HG03103 (cell line): ENCODE results near the gene LRRC2.

Experiments used
- ATAC-seq: cut with Tn5 transposase; IDR thresholded peaks from one replicate; pipeline ENCODE4 v1.9.1; 2021; ENCODE audit warnings: low read depth; ENCODE audit not compliant: unreplicated experiment

The LRRC2 gene

DNA sequence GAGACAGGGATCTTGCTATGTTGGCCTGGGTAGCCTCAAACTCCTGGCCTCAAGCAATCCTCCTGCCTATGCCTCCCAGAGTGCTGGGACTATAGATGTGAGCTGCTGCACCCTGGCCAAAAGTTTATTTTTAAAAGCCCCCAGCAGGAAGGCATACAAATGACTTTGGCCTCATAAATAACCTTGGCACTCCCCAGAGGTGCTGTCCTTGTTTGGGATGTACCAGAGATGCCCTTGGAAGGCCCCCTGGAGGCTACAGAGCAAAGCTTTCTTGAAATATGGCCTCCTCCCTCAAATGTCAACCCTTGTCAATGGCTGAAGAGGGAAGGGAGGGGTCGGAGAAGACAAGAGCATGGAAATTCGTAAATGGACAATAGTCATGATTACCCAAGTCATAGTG is 82.3 kb downstream of the LRRC2 start:
- no peak for ATAC-seq

DNA sequence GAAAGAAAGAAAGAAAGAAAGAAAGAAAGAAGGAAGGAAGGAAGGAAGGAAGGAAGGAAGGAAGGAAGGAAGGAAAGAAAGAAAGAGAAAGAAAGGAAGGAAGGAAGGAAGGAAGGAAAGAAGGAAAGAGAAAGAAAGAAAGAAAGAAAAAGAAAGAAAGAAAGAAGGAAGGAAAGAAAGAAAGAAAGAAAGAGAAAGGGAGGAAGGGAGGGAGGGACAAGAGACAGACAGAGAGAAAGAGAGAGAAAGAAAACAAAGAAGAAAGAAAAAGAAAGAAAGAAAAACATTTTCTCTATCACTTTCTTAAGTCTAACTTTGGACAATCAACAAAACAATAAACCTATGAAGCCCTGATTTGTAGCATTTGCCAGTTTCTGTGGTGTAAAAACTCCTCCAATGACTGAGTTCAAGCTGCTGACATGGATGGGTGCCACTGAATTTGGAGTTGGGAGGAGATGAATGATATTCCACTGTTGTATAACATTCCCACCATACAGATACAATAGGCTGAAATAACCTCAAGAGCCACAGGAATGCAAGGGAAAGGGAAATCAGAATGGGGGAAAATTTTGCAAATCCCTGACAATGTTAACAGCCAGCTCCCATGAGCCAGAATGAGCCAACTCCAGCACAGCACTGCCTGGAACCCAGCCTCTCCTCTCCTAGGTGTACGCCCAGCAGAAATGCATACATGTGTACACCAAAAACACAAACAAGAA is 83.3 kb downstream of the LRRC2 start:
- no peak for ATAC-seq

GRCh38 chr3:46481636-46482035 is 84.5 kb downstream of the LRRC2 start:
- ATAC-seq: no peak

GRCh38 chr3:46480491-46481195 is 85.5 kb downstream of the LRRC2 start:
- no peak for ATAC-seq

DNA sequence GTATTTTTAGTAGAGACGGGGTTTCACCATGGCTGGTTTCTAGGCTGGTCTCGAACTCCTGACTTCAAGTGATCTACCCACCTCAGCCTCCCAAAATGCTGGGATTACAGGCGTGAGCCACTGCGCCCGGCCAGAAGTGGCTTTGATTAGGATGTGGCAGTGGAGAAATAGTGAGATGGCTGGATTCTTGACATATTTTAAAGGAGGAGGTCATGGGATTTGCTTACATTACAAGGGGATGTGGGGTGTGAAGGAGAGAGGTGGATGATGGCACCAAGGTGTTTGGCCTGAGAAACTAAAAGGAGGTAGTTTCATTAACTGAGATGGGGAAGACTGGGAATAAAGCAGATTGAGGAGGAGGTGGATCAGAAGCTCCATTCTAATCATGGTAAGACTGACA is 86.4 kb downstream of the LRRC2 start:
- ATAC-seq: no peak

DNA sequence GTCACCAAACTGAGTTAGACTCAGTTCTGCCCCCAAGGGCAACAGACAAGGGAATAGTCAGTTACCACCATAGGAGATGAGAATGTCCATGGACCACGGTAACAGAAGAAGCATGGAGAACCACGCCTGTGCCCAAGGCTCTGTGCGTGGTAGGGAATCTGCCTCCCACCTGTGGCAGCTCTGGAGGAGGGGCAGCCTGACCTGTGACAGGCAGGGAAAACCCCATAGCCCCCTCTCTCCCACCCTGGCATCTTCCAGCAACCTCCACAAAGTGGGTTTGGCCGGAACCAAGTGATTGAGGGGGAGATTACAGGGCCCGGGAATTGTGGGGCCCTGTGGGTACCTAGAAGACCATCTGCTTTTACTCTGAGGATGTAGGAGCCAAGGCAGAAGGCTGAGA is 87.1 kb downstream of the LRRC2 start:
- ATAC-seq: no peak

DNA sequence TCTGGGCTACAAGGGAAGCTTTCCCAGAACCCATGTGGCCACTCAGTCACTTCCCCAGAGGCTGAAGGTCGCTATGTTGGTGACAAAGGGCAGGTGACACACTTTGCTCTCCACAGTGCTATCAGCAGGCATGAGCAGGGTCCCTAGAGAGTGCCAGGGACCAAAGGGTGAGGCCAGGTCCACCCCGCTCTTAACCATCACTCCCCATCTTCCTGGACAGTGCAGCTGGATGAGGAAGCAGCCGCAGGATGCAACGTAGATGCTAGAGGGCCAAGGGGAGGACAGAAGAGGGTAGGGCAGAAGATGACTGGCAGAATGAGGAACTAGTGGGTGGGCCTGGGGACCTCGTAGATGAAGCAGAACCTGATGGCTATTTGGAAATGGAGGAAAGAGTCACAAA is 87.8 kb downstream of the LRRC2 start:
- no peak for ATAC-seq

DNA sequence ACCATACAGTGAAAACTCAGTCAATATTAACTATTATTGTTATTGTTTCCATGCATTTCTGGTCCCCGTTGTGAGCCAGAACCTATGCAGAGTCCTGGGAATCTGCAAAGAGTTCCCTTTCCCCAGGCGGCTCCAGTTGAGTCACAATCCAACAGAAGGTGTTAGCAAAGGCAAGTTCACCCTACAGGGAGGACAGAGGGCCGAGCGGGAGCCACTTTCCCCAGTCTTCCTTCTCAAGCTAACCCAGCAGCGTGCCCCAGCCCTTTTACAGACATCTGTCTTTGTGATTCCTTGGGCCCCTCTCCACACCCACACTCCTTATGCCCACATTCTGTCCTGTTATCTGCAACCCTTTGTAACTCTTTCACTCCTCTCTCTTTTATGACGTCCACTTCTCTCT is 88.3 kb downstream of the LRRC2 start:
- no peak for ATAC-seq

GRCh38 chr3:46477145-46477544 is 89.0 kb downstream of the LRRC2 start:
- no peak for ATAC-seq

GRCh38 chr3:46472736-46473135 is 93.4 kb downstream of the LRRC2 start:
- ATAC-seq: no peak

DNA sequence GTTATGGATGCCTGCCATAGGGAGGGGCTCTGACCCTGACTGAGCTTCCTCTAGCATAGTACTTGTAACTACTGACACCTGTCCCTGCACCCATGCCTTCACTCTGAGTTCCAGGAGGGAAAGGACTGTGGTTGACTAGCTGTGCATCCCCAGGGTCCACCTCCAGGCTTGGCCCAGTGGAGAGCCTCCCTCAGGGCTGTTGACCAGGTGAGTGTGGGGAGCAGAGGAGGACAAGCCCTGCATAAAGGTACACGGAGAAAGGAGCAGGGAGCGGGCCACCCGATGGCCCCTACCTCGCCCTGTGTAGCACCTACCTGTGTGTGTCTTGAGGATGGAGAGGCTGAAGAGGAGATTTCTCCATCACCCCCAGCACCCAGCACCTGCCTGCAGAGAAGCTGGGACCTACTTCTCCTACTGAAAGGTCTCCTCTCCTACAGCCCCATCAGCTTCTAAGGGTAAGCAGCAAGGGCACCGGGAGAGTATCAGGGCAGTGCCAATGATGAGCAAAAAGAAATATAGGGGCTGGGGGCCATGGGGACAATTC is 94.7 kb downstream of the LRRC2 start:
- ATAC-seq: no peak

GRCh38 chr3:46470831-46471230 is 95.3 kb downstream of the LRRC2 start:
- no peak for ATAC-seq

GRCh38 chr3:46469680-46470357 is 96.3 kb downstream of the LRRC2 start:
- ATAC-seq: no peak

DNA sequence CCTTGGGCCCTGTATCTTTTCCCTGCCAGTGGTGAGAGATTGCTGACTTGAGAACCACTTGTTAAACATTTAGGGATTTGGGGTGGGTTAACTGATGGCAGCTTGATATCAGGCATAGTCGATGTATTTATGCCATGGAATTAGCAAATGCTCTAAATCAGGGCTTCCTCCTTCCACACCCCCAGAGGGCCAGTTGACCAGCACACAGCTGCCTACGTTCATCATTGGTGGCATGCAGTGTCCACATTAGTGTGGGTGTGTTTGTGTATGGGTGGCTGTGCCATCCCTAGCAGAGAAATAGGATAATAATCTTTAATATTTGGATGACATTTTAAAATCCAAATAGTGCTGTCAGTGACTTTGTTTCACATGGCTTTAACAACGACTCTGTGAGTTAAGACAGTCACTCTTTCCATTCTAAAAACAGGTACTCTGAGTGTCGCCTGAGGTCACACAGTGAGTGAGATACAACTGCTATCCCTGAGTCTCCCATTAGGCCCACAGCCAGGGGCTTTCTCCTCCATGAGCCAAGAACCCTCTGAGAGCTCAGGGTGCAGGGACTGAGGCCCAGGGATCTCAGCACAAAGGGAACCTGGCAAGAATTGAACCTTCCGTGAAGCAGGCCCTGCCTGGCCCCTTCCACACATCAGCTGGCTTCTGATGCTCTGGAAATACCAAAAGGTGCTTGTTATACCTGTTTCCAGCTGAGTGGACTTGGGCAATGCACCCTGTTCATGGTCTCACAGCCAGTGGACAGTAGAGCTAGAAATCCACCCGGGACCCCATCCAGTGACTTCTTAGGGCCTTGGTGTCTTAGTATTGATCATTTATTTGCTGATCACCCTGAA is 97.1 kb downstream of the LRRC2 start:
- ATAC-seq: no peak

- no peak for ATAC-seq
Measured at GRCh38 chr3:46467562-46467961, 98.5 kb downstream of the LRRC2 start.

DNA sequence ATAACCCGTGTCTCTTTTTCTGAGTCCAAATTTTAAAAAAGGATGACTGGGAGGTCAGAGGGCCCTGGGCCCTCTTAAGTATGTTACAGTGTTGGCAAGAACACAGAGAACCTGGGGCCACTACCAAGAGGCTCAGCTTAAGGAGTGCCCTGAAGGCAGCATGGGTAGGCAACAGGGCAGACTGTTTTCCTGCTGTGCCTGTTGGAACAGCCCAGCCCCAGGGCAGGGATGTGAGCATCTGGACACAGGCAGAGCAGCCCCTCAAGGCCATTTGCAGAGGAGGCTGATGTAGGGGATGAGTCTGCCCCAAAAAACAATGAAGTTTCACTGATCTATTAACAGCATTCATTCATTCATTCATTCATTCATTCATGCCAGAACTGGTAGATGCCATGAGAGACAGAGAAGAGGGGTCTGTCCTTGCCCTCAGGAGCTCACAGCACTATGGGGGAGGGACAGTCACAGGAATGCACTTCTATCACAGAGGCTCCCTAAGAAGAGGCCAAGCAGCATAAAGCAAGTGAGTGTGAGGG is 99.2 kb downstream of the LRRC2 start:
- no peak for ATAC-seq

DNA sequence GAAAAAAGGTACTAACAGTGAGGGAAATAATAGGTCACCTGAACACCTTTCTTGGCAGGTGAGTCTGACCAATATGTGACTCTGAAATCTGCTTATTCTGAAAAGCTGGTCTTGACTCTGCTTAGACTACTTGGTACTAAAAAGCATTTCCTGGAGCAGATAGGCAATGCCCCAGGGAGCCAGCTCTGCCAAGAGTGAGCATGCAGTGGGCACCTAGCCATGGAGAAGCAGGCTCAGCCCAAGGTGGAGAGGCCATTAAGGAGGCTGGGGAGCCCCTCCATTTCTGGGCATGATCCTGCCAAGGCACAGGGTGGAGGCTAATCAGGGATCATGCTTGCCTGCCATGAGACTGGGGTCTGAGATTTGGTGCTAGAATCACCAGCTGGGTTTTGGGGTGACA is 99.8 kb downstream of the LRRC2 start:
- ATAC-seq: no peak
